Neural cell (in vitro differentiated cells): ENCODE results near the gene LIN37. TPM values are rescaled to one million over a fixed set of nuclear protein-coding genes. Genes with fewer than 3 reads are reported as not detected.

Experiments used
- H2AFZ ChIP-seq: fragments of 200-600, 300-800 bp; sonication (generic), shearing (Covaris generic); 2 replicates; pipeline ENCODE4 v1.6.0; 2014; ENCODE audit warnings: low read depth, mild to moderate bottlenecking, antibody characterized with exemption, low read length, moderate library complexity
- H3F3A ChIP-seq: fragments of 200-600 bp; shearing (Covaris generic); 2 replicates; pipeline ENCODE4 v1.6.1; 2016; ENCODE audit warnings: mild to moderate bottlenecking, moderate library complexity, mixed read lengths, antibody characterized with exemption, low read length; ENCODE audit not compliant: insufficient read depth, poor library complexity, severe bottlenecking
- H3K27ac ChIP-seq: fragments of 200-600, 300-800 bp; sonication (generic), shearing (Covaris generic); 2 replicates; pipeline ENCODE4 v1.5.1; 2014; ENCODE audit warnings: mild to moderate bottlenecking, low read length, moderate library complexity
- H3K27me3 ChIP-seq: fragments of 300-800, 200-600 bp; sonication (generic), shearing (Covaris generic); 2 replicates; pipeline ENCODE4 v1.6.0; 2014; ENCODE audit warnings: mild to moderate bottlenecking, low read depth, low read length, moderate library complexity; ENCODE audit not compliant: insufficient read depth
- H3K36me3 ChIP-seq: fragments of 300-800, 200-600 bp; sonication (generic), shearing (Covaris generic); 2 replicates; pipeline ENCODE4 v1.5.1; 2014; ENCODE audit warnings: mild to moderate bottlenecking, antibody characterized with exemption, low read length, moderate library complexity; ENCODE audit not compliant: insufficient read depth
- H3K4me2 ChIP-seq: fragments of 300-800, 200-600 bp; sonication (generic), shearing (Covaris generic); 2 replicates; pipeline ENCODE4 v1.6.0; 2014; ENCODE audit warnings: mild to moderate bottlenecking, low read length
- H3K4me3 ChIP-seq: fragments of 300-800, 200-600 bp; sonication (generic), shearing (Covaris generic); 2 replicates; pipeline ENCODE4 v1.5.1; 2014; ENCODE audit warnings: mild to moderate bottlenecking, low read length, moderate library complexity
- H3K79me2 ChIP-seq: fragments of 200-600 bp; shearing (Covaris generic); replicated peaks from 2 replicates; pipeline ENCODE4 v1.6.0; 2014; ENCODE audit warnings: mild to moderate bottlenecking, low read length, moderate library complexity; ENCODE audit not compliant: insufficient read depth
- H3K9ac ChIP-seq: fragments of 300-800, 200-600 bp; sonication (generic), shearing (Covaris generic); 2 replicates; pipeline ENCODE4 v1.6.1; 2016; ENCODE audit warnings: mild to moderate bottlenecking, low read length, mixed read lengths
- H3K9me2 ChIP-seq: fragments of 200-600 bp; shearing (Covaris generic); 2 replicates; pipeline ENCODE4 v1.6.1; 2016; ENCODE audit warnings: mild to moderate bottlenecking, low read length, mixed read lengths; ENCODE audit not compliant: insufficient read depth
- H3K9me3 ChIP-seq: fragments of 200-600, 300-800 bp; sonication (generic), shearing (Covaris generic); 2 replicates; pipeline ENCODE4 v1.6.1; 2016; ENCODE audit warnings: mild to moderate bottlenecking, mixed run types, low read length, moderate library complexity, mixed read lengths
- H4K20me1 ChIP-seq: fragments of 200-600 bp; shearing (Covaris generic); 2 replicates; pipeline ENCODE4 v1.6.1; 2016; ENCODE audit warnings: mild to moderate bottlenecking, mixed run types; ENCODE audit not compliant: insufficient read depth
- CTCF ChIP-seq: fragments of 450-650 bp; IDR thresholded peaks from 2 replicates; pipeline ENCODE4 v1.5.1; 2014; ENCODE audit warnings: antibody characterized with exemption, mild to moderate bottlenecking, moderate library complexity; ENCODE audit not compliant: poor library complexity, severe bottlenecking
- EP300 ChIP-seq: fragments of 450-650 bp; conservative IDR thresholded peaks from 2 replicates; pipeline ENCODE4 v1.6.1; 2014; ENCODE audit warnings: antibody characterized with exemption, mild to moderate bottlenecking, moderate library complexity; ENCODE audit not compliant: poor library complexity, severe bottlenecking
- EZH2 ChIP-seq: fragments of 200-600, 300-800 bp; shearing (Covaris generic), sonication (generic); IDR thresholded peaks from 2 replicates; pipeline ENCODE4 v1.6.1; 2014; ENCODE audit warnings: antibody characterized with exemption, low read length, borderline replicate concordance, mild to moderate bottlenecking; ENCODE audit not compliant: insufficient read depth, poor library complexity, severe bottlenecking
- MXI1 ChIP-seq: fragments of 450-650 bp; conservative IDR thresholded peaks from 2 replicates; pipeline ENCODE4 v1.6.1; 2014; ENCODE audit warnings: antibody characterized with exemption, mild to moderate bottlenecking; ENCODE audit not compliant: poor library complexity, severe bottlenecking
- POLR2AphosphoS5 ChIP-seq: IDR thresholded peaks from 2 replicates; pipeline ENCODE4 v1.6.1; 2012
- RAD21 ChIP-seq: fragments of 450-650 bp; conservative IDR thresholded peaks from 2 replicates; pipeline ENCODE4 v1.6.1; 2014; ENCODE audit warnings: antibody characterized with exemption, mild to moderate bottlenecking, moderate library complexity
- REST ChIP-seq: IDR thresholded peaks from 2 replicates; pipeline ENCODE4 v1.6.1; 2012; ENCODE audit warnings: borderline replicate concordance
- SMC3 ChIP-seq: fragments of 450-650 bp; conservative IDR thresholded peaks from 2 replicates; pipeline ENCODE4 v1.6.1; 2014; ENCODE audit warnings: antibody characterized with exemption, mild to moderate bottlenecking, moderate library complexity; ENCODE audit not compliant: poor library complexity
- TAF1 ChIP-seq: IDR thresholded peaks from 2 replicates; pipeline ENCODE4 v1.6.1; 2012; ENCODE audit warnings: low read depth
- polyA plus RNA-seq: library from polyadenylated mRNA; depleted of rRNA; stranded (reverse); fragments of >200 nt; gene quantifications from 2 replicates; pipeline ENCODE4 v1.2.3, GENCODE V29; 2014

Gene LIN37
- polyA plus RNA-seq, 1 donor from 2014 or later: 25.7 TPM

- Histone ChIP-seq H3K9me3 (no peaks in the 10 kb centered on the region), H3K27ac (no peak overlapping the region), H4K20me1 (no peaks in the 10 kb centered on the region), H3K9ac (no peak overlapping the region), H3F3A (no peaks in the 10 kb centered on the region), H3K9me2 (no peaks in the 10 kb centered on the region), H3K4me3 (no peak overlapping the region), H2AFZ (no peak overlapping the region), H3K27me3 (no peaks in the 10 kb centered on the region), H3K36me3 (no peaks in the 10 kb centered on the region), H3K4me2 (no peak overlapping the region), H3K79me2 (peaks cover 4% of the 10 kb centered on the region)
- TF ChIP-seq REST (no peak), POLR2AphosphoS5 (no peak), SMC3 (no peak), MXI1 (no peak), TAF1 (no peak), EP300 (no peak), EZH2 (no peak), CTCF (no peak), RAD21 (no peak)
Observed at GRCh38 chr19:35764432-35765315, 16.3 kb downstream of the LIN37 start.

- H3K79me2 ChIP-seq: no peaks in the 10 kb centered on the region
- H3K36me3 ChIP-seq: no peaks in the 10 kb centered on the region
- H3K27ac ChIP-seq: no peak overlapping the region
- no peak overlapping the region for H3K4me3 ChIP-seq
- no peaks in the 10 kb centered on the region for H3K9me3 ChIP-seq
- H2AFZ ChIP-seq: no peak overlapping the region
- H3K4me2 ChIP-seq: no peak overlapping the region
- no peaks in the 10 kb centered on the region for H3F3A ChIP-seq
- H3K27me3 ChIP-seq: no peaks in the 10 kb centered on the region
- no peaks in the 10 kb centered on the region for H4K20me1 ChIP-seq
- TF ChIP-seq REST (no peak), CTCF (no peak), TAF1 (no peak), EZH2 (no peak), EP300 (no peak), POLR2AphosphoS5 (no peak), SMC3 (no peak), MXI1 (no peak), RAD21 (no peak)
- H3K9me2 ChIP-seq: no peaks in the 10 kb centered on the region
- no peak overlapping the region for H3K9ac ChIP-seq
Observed at GRCh38 chr19:35766571-35767104, 18.3 kb downstream of the LIN37 start.
